Activated CD8-positive, alpha-beta memory T cell treated with anti-CD3 and anti-CD28 coated beads, Interleukin-2, amount 50 U/mL, for 24 hours (primary cell): ENCODE results near the gene ATAD2B.

Source experiments
- DNase-seq: peaks from one replicate; pipeline ENCODE4 v3.0.0-alpha.2; 2020; ENCODE audit errors: extremely low read depth

ATAD2B gene

DNA sequence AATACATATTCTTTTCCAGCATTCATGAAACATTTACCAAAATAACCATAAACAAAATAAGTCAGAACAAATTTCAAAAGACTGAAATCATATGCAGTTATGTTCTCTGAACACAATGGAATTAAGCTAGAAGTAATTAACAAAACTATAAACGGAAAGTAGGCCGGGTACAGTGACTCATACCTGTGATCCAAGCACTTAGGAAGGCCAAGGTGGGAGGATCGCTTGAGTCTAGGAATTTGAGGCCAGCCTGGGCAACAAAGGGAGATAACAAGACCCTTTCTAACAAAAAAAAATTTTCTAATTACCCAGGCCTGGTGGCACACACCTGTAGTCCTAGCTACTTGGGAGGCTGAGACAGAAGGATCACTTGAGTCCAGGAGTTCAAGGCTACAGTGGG lies 14.9 kb downstream of the ATAD2B start:
- no peak for DNase-seq

DNA sequence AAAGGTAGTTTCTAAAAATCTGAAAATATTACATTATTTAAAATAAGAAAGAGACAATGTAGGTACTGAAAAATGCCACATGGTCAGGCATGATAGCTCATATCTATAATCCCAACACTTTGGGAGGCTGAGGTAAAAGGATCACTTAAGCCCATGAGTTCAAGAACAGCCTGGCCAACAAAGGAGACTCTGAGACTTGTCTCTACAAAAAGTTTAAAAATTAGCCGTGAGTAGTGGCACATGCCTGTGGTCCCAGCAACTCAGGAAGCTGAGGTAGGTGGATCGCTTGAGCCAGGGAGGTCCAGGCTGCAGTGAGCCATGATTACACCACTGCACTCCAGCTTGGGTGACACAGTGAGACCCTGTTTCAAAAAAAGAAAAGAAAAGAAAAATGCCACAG lies 21.8 kb downstream of the ATAD2B start:
- no peak for DNase-seq

DNA sequence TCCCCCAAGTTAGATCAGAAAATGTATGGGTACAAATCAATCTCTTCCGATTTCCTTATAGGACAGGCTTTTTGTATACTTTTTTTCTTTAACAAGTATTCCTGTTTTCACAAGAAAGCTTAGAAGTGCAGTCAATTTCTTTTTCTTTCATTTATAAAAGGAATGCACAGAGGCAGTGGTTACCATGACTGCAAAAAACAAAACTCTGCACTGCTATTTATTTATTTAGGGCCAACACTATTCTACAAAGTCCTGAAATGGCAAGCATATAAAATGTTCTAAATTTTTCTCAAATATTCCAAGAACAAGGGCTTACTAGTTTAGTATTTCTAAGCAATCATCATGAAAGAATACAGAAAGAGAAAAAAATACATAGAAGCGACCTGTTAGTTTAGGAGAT lies 22.2 kb downstream of the ATAD2B start:
- no peak for DNase-seq

DNA sequence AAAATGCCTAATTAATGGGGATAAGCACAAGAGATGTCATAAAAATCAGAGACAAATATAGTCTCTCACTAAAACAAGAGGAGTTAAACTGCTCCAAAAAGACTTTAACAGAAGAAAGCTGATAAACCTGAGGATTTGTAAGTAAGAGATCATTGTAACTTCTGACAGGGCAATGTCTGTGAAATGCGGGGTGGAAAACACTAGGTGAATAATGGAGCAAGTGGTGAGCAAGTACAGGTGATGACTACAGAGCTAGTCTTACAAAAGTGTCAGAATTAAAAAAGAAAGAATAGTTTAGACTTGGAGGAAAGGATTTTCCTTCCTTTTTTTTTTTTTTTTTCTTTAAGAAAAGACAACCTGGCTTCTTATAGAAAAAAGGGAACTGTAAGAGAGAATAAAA lies 22.7 kb downstream of the ATAD2B start:
- DNase-seq: no peak

DNA sequence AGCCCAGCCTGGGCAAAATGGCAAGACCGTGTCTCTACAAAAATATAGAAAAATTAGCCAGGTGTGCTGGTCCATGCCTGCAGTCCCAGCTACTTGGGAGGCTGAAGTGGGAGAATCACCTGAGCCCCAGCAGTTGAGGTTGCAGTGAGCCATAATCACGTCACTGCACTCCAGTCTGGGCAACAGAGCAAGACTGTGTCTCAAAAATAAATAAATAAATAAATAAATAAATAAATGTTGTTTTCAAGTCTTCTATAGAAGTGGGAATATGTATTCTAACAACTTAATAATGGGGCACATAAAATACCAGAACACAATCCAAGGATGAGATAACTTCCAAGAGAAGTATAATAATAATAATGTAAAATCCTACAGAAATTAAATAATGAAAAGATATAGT lies 23.9 kb downstream of the ATAD2B start:
- DNase-seq: no peak

DNA sequence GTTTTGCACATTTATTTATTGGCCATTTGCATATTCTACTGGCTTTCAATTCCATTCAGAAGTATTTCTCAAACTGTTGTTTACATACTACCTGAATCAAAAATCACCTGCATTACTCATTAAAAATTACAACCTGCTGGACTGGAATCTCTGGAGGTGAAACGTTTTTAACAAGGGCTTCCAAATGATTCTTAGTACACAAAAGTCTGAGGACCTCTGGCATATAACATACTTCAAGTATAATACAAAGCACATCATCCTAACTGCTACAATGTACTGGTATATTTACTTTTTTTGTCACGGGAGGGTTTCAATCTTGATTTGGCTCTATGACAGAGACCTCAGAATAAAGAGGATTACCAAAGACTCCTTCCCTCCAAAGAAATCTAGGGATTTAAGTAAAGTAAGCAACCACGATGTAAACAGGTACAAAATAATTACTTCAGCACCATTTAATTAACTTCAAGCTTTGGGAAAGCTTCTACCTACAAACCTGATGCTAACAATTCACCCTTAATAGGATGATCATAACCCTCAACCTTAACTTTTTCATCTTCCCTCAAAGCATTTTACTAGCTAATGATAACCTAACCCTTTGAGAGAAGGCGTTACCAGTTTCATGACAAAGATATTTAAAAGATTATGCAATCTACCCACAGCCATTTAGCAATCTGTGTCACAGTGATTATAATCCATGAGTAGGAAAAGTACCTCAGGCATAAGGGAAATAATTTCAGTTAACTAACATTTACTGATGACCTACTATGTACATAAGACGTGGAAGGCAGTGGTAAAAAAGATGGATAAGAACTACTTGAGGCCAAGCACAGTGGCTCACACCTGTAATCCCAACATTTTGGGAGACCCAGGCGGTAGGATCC lies 24.7 kb downstream of the ATAD2B start:
- no peak for DNase-seq

DNA sequence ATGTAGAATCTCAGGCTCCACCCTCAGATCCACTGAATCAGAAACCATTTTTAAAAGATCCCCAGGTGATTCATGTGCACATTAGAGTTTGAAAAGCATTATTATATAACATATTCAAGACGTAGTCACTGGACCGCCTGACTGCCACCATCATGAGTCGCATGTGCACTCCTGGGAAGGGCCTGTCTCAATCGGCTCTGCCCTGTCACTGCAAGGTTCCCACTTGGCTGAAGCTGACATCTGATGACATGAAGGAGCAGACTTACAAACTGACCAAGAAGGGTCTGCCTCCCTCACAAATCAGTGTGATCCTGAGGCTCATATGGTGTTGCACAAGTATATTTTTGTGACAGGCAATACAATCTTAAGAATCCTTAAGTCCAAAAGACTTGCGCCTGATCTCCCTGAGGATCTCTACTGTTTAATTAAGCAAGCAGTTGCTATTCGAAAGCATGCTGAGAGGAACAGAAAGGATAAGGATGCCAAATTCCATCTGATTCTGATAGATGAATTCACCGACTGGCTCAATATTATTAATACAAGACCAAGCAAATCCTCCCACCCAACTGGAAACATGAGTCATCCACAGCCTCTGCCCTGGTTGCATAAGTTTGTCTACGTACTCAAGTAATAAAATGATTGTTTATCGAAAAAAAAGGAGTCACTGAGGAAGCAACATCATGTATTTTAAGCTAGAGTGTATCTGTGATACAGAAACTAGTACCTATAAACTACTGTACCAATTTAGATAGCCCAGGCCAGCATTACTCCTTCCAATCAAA lies 26.2 kb downstream of the ATAD2B start:
- DNase-seq: no peak

DNA sequence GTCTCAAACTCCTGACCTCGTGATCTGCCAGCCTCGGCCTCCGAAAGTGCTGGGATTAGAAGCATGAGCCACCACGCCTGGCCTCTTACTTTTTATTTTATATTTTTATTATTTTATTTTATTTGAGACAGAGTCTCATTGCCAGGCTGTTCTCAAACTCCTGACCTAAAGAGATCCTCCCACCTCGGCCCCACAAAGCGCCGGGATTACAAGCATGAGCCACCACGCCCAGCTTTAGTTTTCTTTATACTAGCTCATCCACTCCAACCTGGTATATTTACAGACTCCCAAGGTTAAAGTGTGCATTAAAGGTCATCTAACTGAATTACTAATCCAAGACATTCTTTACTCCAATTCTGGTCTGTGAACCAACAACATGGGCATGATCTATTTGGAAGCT lies 26.8 kb downstream of the ATAD2B start:
- DNase-seq: no peak

DNA sequence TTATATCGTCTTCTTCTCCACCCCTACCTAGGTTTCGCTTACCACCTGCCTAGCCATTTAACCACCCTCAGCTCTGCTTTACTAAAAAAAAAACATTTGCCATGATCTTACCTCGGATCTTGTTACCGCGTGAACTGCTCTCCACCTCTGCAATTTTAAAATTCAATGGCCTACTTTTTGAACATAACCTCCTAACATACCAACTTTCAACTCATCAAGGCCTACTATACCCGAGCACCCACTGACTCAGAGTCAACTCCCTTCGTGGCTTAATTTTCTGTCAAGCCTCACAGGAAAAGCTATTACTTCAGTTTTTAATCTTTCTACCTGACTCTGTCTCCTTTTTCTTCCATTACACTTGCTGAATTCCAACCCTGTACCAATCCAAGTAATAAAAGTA lies 55.7 kb downstream of the ATAD2B start:
- no peak for DNase-seq

DNA sequence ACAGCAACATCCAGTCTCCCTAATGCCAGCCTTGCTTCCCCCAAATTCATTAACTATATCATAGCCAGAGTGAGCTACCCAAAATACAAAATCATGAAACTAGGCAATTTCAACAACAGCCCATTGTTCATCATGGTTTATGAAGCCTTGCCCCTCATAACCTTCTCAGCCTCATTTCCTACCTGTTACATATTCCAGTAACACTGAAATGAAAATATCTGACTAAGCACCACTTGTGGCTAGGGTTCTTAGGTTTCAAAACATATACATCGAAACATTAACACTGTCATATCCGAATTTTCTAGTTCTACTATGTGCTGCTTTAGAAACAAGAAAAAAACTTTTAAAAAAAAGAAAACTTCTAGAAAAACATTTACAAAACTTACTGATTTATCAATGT lies 59.5 kb downstream of the ATAD2B start:
- DNase-seq: no peak

DNA sequence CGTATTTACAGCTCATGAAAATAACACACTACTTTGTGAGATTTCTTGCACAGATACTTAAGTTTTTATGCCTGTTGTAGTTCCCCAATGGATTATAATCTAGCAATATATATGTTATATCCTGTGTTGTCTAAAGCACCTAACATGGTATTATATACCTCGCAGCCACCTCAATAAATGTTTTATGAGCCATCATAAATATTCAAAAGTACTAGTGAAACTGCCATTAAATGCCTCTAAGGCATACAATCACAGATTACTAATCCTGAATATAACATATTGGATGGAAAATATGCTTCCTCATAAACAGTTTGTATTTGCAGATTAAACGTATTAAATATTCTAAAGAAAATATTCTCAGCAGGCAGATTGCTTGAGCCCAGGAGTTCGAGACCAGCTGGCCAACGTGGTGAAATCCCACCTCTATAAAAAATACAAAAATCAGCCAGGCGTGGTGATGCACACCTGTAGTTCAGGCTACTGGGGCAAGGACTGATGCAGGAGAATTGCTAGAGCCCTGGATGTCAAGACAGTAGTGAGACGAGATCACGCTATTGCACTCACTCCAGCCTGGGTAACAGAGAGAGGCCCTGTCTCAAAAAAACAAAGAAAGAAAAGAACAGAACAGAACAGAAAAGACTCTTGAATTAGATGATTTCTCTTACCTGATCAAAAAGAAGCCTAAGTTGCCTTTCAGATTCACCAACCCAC lies 64.1 kb downstream of the ATAD2B start:
- DNase-seq: no peak

DNA sequence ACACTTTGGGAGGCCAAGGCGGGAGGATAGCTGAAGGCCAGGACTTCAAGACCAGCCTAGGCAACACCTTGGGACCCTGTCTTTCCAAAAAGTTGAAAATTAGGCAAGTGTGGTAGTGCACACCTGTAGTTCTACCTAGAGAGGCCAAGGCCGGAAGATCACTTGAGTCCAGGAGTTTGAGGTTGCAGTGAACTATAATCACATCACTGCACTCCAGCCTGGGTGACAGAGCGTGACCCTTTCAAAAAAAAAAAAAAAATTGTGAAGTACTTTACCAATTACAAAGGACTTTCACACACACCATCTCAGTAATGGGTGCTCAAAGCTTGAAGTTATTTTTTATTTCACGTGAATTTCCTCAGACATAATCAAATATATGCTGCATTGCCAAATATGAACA lies 65.0 kb downstream of the ATAD2B start:
- no peak for DNase-seq

DNA sequence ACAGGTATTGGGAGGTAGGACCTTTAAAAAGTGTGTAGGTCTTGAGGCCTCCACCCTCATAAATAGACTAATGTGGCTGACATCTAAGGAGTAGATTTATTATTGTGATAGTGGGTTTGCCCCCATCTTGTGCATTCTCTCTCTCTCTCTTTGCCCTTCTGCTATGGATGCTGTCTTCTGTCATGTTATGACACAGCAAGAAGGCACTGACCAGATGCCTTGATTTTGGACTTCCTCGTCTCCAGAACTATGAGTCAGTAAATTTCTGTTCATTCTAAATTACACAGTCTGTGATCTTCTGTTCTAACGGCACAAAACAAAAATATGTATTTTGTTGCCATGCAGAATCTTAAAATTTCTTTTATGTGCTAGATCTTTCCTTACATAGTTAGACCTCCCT lies 66.9 kb downstream of the ATAD2B start:
- DNase-seq: no peak

DNA sequence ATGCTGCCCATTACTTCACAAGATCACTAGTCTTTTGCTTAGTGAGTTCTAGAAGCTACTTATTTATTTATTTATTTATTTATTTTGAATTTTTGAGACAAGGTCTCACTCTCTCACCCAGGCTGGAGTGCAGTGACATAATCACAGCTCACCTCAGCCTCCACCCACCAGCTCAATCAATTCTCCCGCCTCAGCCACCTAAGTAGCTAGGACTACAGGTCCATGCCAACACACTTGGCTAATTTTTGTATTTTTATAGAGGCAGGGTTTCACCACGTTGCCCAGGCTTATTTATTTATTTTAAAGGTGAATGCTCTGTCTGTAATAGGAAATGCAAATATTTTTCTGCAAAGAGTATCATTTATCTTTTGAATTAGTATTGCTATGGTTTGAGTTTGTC lies 67.7 kb downstream of the ATAD2B start:
- no peak for DNase-seq

DNA sequence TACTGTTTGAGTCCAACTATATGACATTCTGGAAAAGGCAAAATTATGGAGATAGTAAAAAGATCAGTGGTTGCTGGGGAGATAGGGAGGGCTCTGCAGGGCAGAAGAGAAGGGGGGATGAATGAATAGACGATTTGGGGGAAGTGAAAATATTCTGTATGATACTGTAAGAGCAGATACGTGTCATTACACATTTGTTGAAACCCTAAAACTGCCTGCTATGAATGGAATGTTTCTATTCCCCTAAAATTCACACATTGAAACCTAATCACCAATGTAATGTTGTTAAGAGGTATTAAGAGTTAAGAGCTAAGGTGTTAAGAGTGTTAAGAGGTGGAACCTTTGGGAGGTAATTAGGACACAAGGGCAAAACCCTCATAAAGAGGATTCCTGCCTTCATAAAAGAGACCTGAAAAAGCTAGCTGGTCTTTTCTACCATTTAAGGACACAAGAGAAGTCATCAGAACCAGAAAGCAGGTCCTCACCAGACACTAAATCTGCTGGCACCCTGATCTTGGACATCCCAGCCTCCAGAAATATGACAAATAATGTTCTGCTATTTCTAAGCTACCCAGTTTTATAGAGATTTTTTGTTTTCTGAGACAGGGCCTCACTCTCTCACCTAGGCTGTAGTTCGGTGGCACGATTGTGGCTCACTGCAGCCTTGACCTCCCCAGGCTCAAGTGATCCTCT lies 76.2 kb downstream of the ATAD2B start:
- DNase-seq: no peak

DNA sequence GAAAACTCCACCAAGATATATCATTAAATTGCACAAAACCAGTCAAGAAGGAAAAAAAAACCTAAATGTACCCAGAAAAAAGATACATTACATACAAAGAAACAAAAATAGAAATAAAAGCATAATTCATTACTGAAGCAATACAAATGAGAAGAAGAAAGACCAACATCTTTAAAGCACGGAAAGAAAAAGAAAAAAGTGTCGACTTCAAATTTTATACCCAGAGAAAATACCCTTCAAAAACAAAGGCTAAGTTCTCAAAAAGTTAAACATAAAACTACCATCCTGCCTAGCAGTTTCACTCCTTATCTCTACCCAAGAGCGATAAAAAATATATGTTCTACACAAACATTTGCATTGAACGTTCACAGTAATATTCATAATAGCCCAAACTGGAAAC lies 82.0 kb downstream of the ATAD2B start:
- DNase-seq: no peak

DNA sequence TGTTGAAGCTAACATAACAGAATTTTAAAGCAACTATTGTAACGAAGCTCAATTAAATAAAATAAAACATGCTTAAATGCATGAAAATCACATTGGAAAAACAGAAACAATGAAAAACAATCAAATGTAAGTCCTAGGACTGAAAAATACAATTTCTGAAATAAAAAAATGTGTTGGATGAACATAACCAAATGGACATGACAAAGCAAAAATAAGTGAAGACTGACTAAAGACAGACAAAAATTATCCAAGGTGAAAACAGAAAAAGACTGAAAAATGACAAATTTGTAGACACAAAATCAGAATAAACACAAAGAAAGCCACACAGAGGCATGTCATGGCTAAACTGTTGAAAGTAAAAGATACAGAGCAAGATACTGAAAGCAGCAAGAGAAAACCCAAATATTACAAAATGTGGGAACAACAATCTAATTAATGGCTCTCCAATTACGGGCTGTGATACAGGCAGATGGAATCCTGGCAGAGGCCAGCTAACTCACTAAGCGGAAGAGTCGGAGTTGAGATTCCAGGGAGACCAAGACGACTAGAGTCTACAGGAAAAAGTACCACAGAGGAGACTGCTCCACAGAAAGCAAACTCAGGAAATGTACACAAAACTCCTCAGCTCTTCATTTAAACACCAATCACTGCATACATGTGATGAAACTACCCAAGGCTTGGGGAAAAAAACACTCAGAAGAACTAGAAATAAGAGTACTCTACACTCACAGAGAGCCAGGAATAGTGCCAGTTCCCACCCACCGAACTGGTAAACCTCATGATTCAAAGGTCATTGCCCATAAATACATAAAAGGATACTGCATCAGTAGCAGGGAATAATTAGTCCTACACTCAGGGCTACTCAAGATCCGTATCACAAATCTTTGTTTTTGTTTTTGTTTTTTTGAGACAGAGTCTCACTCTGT lies 83.6 kb downstream of the ATAD2B start:
- DNase-seq: no peak

DNA sequence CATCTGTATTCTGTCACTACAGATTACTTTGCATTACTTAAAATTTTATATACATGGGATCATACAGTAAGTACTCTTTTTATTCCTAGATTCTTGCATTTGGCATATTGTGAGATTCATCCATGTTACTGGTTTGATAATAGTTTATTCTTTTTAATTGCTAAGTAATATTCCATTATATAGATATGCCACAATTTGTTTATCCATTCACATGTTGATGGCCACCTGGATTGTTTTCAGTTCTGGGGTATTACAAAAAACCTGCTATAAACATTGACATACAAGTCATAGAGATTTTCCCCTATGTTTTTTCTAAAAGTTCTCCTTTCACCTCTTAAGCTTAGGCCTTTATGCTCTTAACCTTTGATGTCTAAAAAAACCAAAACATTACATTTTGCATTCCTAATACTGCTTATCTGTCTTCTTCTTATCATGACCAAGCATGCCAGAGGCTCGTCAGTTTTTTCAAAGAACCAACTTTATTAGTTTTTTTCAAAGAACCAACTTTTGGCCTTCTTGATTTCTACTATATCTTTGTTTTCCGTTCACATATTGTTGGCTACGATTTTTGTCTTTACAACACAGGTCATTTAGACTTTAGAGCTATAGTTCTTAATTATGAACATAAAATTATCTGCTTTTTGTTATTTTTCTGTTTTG lies 86.9 kb downstream of the ATAD2B start:
- no peak for DNase-seq

DNA sequence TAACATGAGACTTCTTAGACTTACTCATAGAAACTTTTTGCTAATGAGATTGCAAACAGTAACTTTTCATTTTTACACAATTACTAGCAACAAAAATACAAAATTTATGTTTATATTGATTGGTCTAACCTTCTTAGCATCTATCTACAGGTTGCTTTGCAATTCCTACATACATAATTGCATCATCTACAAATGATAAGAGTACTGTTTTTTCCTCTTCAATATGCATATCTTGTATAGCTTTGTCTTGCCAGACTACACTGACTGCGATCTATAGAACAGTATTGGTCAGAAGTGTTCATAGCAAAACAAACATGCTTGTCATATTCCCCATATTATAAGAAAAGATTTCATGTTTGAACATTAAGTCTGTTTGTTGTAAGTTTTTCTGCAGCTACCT lies 87.9 kb downstream of the ATAD2B start:
- DNase-seq: no peak

DNA sequence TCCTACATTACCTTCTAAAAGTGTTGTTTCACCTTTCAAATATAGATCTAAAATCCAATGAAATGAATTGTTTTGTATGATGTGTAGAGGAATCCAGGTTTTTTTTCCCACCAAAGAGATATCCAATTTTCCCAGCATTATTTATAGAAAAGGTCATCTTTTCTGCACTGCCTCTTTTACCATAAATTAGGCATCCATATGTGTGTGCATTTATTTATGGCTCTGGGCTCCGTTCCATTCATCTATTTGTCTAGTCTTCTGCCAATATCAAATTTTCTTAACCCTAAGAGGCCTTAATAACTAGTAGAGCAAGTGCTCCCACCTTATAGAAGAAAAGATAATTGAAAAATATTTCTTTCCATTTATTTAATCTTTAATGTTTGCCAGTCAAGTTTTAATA lies 88.3 kb downstream of the ATAD2B start:
- DNase-seq: no peak
